GM19324 (cell line): ENCODE measurements around the gene BRSK2.
"Not testable (repeated sequence)": the region's sequence is repeated elsewhere in the genome, so short reads cannot be mapped to it uniquely, and the experiment has no call there.

ENCODE experiments used
- ATAC-seq: cut with Tn5 transposase; IDR thresholded peaks from one replicate; pipeline ENCODE4 v1.9.1; 2021; ENCODE audit warnings: mild to moderate bottlenecking, moderate library complexity; ENCODE audit not compliant: unreplicated experiment, low FRiP score

BRSK2 gene

DNA sequence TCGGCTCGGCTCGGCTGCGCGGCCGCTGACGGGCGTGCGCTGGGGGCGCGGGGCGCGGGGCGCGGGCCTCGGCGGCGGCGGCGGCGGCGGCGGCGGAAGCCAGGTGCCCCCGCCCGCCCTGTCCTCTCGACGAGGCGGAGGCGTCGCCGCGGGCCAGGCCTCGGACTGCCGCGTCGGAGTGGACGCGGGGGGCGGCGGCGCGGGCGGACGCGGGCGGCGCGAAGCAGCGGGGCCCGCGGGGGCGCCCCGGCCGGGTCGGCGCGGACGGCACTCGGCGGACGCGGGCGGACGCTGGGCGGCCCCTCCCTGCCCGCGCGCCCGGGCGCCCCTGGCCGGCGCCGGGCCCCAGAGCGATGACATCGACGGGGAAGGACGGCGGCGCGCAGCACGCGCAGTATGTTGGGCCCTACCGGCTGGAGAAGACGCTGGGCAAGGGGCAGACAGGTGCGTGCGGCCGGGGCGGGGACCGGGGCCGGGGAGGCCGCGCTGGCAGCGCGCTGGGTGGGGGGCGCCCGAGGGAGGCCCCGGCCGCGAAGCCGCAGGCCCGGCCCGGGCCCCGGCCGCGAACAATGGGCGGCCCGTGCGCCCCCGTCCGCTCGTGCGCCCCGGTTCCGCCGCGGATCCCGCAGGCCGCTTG lies at the start of gene BRSK2:
Gene BRSK2, plus strand, starts transcription at position 3 of the 637 bp plus-strand sequence. Its CDS starts 351 bp downstream, at position 354.
- peak; percentile 5 for ATAC-seq

DNA sequence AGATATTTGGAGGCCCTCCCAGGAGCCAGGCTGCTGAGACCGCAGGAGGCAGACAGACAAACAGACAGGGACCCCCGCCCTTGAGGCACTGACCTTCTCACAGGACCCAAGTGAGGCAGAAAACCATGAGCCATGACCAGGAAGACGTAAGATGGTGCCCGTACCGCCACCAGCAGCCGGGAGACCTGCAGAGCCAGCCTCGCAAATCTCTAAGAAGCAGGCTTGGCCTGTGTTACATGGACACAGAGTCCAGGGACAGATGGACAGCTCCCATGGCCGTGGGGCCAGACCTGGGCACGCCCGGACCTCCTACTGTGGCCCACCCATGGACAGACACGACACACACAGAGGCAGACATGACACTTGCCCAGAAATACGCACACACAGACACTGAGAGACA lies 49.6 kb upstream of the BRSK2 start:
- ATAC-seq: no peak

DNA sequence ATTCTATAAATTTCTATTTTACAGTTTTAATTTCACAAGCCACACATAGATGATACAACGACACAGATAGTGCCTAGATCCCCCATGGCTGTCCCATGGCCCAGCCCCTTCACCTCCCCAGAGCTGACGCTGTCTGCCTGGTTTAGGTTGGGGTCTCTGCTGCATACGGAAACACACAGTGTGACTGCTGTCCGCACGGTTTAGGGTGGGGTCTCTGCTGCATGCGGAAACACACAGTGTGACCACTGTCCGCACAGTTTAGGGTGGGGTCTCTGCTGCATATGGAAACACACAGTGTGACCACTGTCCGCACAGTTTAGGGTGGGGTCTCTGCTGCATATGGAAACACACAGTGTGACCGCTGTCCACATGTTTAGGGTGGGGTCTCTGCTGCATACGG lies 48.5 kb upstream of the BRSK2 start:
- not testable (repeated sequence) for ATAC-seq

DNA sequence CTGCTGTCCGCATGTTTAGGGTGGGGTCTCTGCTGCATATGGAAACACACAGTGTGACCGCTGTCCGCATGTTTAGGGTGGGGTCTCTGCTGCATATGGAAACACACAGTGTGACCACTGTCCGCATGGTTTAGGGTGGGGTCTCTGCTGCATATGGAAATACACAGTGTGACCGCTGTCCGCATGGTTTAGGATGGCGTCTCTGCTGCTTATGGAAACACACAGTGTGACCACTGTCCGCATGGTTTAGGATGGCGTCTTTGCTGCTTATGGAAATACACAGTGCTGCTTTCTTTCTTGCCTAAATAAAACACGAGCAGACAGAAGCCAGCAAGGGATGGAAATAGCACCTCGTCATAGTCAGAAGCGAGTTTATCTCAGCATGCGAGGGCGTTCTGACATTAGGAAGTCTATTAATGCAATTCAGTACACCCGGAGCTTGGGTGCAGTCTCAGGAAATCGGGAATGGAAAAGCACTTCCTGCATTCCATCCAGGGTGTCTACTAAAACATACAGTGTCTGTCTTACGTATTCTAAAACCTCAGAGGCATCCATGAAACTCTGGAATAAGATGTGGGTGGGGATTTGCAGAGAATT lies 47.7 kb upstream of the BRSK2 start:
- ATAC-seq: no peak

DNA sequence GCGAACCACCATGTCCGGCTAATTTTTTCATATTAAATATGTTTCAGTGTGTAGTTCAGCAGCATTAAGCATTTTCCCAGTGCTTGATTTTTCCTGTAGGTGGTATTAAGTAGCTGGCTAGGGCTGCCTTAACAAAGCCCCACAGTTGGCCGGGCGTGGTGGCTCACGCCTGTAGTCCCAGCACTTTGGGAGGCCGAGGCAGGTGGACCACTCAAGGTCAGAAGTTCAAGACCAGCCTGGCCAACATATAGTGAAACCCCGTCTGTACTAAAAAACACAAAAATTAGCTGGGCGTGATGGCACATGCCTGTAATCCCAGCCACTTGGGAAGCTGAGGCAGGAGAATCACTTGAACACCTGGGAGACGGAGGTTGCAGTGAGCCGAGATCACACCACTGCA lies 46.8 kb upstream of the BRSK2 start:
- no peak for ATAC-seq

DNA sequence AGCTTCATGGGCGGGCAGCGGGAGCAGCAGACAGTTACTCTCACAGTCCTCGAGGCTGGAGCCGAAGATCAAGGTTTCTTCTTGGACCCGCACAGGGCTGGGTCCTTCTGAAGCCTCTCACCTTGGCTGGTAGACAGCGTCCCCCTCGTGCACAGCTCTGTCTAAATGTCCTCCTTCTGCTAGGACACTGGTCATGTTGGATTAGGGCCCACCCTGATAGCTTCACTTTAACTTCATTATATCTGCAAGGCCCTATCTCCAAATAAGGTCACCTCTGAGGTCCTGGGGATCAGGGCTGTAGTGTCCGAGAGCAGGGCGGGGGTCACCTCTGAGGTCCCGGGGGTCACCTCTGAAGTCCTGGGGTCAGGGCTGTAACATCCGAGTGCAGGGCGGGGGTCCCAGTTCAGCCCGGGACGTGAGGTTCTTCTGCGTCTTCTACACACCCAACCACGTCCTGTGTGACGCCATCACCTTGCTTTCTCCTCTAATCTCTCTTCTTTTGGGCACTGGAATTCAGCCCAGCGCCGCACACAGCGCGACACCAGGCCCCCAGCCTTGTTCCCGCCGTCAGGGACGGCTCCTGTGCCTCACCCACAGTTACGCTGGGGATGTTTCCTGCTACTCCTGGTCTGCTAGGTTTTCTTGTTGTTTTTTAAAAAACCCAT lies 46.2 kb upstream of the BRSK2 start:
- ATAC-seq: no peak

DNA sequence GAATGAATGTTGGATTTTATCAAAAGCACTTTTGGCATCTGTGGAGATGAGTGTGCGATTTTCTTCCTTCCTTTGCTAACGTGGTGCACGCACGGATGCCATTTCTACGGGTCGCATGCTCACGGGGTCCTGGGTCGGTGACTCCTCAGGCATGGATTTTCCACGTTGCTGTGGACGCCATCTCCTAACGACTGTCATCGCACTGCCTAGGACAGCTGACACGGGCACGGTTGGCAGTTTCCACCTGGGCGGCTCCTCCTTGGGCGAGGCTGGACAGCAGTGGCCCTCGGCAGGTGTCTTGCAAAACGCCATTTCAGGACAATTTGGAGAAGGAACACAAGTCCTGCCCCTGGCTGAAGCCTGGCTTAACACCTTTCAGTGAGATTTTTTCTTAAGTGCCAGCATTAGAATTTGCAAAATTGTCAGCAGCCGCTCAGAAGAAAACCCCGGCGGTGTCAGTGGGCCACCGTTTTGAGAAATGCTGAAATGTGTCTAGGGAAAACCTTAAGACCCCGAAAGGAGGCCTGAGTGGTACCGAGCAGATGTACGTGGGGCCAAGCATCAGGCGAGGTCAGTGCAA lies 45.6 kb upstream of the BRSK2 start:
- ATAC-seq: no peak

DNA sequence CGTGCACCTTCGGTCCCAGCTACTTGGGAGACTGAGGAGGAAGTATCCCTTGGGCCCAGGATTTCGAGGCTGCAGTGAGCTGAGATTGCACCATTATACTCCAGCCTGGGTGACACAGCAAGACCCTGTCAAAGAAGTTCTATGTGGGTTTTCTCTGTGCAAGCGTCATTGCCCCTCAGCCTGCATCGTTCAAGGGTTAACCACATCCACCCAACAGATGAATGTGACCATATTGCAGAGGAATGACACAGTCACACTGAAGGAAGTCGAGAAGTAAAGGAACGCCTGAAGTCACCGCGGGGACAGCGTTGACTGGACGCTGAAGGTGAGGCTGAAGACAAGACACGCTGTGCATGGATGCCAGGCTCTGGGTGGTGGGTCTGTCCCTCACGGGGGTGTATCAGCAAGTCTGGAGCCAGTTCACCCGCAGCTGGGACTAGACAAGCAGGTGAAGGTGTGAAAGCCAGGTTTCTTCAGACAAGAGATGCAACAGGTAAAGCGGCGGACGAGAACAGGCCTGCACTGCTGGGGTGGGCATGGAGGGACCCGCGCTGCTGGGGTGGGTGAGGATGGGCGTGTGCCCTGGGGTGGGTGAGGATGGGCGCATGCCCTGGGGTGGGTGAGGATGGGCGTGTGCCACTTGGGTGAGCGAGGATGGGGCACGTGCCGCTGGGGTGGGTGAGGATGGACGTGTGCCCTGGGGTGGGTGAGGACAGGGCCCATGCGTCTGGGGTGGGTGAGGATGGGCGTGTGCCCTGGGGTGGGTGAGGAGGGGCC lies 43.8 kb upstream of the BRSK2 start:
- ATAC-seq: no peak

DNA sequence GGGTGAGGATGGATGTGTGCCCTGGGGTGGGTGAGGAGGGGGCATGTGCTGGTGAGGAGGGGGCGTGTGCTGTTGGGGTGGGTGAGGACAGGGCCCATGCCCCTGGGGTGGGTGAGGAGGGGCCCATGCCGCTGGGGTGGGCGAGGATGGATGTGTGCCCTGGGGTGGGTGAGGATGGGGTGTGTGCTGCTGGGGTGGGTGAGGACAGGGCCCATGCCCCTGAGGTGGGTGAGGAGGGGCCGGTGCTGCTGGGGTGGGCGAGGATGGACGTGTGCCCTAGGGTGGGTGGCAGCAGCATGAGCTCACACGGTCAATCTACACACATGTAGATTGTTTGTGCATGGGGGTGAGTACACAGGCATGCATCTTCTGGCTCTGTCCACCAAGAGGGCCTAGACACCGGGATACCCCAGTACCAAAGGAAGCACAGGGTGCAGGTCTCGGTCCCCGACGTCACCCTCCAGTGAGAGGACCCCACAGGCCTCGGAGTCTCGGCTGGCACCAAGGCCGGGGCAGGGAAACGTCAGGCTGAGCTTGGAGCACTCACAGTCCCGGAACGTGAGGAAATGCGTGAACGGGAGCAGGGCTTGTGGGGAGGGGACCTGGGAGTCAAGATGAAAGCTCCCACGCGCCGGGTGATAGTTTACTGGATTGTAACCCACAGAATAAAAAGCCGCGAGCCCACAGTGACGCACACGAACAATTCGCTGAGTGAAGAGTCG lies 42.9 kb upstream of the BRSK2 start:
- ATAC-seq: no peak

DNA sequence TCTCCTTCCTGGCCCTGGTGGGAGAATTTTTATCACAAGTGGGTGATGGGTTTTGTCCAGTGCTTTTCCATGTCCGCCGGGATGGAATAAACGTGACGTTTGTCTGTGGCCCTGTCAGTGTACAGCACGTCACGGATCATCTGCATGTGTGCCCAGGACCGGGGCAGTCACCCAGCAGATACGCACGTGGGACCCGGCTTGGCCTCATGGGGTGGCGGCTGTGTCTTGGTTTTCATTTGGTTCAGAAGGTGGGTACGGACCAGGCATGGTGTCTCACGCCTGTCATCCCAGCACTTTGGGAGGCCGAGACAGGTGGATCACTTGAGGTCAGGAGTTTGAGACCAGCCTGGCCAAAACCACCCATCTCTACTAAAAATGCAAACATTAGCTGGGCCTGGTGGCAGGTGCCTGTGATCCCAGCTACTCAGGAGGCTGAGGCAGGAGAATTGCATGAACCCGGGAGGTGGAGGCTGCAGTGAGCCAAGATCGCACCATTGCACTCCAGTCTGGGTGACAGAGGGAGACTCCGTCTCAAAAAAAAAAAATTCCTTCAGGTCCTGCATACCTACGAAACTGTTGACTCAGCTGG lies 42.2 kb upstream of the BRSK2 start:
- ATAC-seq: not testable (repeated sequence)

DNA sequence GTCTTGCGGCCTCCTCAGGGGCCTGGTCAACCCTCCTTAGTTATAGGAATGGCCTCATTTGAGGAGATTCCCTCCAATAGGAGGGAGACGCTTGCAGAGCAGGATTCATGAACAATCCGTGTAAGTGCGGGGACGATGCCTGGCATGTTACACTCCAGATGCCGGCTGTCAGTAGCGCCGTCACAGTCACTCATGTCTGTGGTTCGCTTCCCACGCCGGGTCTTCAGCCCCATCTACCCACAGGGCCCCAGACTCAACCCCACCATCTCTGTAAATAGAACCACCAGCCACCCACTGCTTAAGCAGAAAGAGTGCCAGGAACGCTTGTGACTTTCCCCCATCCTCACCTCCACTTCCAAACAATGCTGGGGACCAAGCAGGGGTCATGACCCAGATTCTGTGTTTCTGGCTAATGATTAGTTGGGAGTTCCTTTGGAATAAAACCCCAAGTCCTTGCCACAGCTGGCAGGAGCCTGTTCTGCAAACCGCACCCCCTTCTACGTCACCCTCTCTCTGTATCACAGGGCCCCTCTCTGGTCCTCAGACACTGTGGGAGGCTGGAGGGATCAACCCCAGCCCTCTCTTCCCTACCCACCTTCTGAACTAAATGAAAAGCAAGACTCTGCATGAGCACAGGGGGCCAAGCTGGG lies 41.5 kb upstream of the BRSK2 start:
- ATAC-seq: no peak

DNA sequence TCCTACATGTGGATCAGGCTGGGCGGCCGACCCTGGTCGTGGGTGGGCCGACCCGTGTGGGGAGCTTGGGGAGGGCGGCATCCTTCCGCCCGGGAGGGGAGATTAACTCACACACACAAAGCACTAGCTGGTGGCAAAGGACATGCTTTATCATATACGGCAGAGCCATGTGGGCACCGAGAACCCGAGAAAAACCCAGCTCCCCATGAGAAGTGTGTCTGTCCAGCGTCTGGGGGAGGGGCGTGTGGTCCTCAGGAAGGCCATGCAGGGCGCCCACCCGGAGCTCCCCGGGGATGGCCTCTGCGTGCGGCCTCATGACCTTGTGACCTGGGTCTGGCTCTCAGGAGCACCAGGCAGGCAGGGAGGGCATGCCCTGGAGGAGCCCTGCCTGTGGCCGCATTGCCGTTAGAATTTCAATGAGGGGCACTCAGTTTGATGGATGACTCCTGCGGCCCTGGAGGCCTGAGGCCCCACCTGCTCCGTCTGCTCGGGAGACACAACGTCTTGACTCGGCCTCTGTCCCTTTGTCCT lies 40.9 kb upstream of the BRSK2 start:
- no peak for ATAC-seq

DNA sequence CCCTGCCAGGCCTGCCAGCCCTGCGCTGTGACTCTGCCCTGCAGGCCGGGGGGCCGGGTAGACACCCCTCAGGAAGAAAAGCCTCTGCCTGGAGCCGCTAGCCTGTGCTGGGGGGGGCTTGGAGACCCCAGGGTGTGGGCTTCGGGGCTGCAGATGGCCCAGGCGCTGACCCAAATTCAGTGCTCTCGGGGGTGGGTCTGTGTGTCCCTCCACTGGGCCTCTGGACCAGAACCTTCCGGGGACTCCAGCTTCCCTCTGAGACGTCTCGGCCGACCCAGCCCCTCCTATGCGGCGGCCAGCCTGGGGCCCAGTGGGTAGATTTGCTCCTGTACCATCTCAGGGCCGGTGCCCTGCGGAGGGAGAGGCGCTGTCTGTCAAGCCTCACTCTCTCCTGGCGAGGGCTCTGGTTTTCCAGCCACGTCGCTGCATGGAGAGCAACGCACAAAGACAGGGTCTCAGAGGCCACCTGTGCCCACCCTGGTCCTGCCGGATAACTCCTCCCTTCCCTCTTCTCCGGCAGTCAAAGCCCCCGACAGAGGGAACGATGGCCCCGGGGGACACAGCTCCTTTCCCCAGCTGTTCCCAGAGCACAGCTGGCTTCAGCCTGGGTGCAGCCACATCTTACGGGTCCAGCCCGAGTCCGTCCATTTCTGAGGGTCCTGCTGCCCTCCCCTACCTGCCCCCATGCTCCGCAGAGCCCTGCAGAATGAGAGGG lies 40.2 kb upstream of the BRSK2 start:
- ATAC-seq: no peak

DNA sequence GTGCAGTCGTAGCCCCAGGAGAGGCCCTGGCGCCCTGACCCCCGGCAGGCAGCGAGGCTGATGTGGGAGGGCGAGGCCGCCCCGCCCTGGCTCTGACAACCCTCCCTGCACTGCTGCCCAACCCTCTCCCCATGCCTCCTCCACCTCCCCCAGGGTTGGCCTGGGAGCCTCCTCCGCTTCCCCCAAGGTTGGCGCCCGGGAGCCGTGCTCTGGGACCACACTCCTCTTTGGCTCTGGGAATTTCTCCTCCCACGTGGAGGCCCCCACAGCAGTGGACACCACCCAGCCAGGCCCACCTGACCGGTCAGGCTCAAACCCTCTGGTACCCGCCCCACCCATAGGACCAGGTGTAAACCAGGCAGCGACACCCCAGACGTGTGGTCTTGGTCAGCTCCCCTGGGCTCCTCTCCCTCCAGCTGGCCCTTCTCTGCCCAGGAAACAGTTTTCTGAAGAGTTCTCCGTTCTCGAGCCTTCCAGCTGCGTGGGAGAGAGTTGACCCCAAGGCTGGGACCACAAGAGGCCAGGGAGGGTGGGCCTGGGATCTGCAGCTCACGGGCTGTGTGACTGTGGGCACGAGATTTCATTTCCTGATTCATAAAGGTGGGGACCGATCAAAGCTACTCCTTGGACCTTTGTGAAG lies 39.5 kb upstream of the BRSK2 start:
- ATAC-seq: no peak

DNA sequence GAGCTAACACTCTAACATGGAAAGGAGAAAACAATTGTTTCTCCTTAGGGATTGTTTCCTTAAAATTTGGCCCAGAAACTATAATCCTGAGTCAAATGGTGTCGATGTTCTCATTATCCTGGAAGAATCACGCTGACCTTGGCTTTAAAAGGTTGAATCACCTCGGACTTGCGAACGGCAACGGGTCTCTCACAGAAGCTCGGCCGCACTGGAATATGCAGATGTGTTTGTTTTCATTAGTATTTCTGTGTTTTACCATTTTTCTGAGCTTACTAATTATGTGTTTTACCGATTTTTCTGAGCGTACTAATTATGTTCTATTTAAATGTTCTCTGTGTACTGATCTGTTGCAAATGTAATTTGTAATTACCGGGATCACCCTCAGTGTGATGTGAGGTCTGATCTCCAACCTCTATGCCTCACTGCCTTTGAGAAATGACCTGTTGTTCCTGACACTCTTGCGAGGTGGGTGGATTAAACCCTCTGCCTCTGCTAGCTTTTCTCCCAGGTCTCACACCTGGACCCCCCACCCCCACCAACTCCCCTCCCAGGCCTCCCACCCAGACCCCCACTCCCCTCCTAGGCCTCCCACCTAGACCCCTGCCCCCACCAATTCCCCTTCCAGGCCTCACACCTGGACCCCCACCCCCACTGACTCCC lies 38.3 kb upstream of the BRSK2 start:
- no peak for ATAC-seq

DNA sequence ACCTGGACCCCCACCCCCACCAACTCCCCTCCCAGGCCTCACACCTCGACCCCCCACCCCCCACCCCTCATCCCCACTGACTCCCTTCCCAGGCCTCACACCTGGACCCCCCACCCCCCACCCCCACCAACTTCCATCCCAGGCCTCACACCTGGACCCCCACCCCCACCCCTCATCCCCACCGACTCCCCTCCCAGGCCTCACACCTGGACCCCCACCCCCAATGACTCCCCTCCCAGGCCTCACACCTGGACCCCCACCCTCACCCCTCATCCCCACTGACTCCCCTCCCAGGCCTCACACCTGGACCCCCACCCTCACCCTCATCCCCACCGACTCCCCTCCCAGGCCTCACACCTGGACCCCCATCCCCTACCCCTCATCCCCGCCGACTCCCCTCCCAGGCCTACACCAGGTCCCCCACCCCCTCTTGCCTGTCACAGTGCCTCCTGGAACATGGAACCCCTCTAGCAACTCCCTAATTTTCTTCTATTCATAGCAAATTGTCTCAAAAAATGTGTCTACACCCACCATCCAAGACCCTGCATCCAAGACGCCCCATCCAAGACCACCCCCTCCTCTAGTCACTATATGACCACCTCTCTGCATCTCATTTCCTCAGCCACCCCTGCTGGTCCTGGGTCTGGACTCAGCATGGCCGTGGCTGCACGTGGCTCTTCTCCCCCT lies 36.9 kb upstream of the BRSK2 start:
- ATAC-seq: no peak
